Measurements from ENCODE around the gene GPX6. TPM values are rescaled to one million over a fixed set of nuclear protein-coding genes. Genes with fewer than 3 reads are reported as not detected.

GPX6 gene
- total RNA-seq, 1 experiment from 2014 or later = not detected

DNA sequence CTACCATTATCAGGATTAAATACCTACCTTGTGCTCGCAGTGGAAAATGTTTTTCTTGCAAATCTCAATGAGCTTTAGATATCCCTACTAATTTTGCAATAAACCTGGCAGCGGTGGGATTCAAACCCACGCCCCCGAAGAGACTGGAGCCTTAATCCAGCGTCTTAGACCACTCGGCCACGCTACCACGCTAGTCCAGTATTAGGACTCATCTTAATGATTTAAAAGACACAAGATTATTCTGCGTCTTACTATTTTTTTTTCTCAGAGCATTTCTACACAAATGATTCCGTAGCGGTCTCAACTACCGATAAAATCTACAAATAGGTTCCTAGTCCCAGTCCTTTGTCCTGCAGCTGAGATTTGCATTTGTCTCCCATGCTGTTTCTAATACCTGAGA, 37.1 kb downstream of the GPX6 start:
- no peak overlapping the region for H3K27ac ChIP-seq (ENCODE audit: low read depth, low read length)
- no peak overlapping the region for H3K4me2 ChIP-seq (ENCODE audit: low read length)
- ATAC-seq = no peak
- H3K9me3 ChIP-seq (ENCODE audit: control insufficient read depth in 1 of 2, insufficient read depth in 1 of 2, low read depth in 1 of 2, low read length in 2 of 2) = no peaks in the 10 kb centered on the region
- H3K9me2 ChIP-seq (ENCODE audit: insufficient read depth) = no peaks in the 10 kb centered on the region
- ChIA-PET RAD21 (ENCODE audit: low non-redundant PET in 1 of 2, low total read pairs in 2 of 2, uncharacterized antibody in 2 of 2, unreplicated experiment in 2 of 2) (no interaction called here), CTCF (no interaction called here), POLR2A (no interaction called here)
- intact Hi-C loops (cut with micrococcal nuclease) = loop anchor here (5.0 kb wide), 1 partner anchor 194 kb away; no protein-coding TSS in a partner anchor
- BruUV-seq (replicated peaks) = no TSS peak
- H3K4me3 ChIP-seq (replicated peaks in 1 of 2; ENCODE audit: low read depth in 1 of 2, low read length in 2 of 2) = no peak overlapping the region
- no peaks in the 10 kb centered on the region for H4K20me1 ChIP-seq (ENCODE audit: insufficient read depth)
- H3K36me3 ChIP-seq (ENCODE audit: control insufficient read depth in 1 of 2, insufficient read depth in 2 of 2, low read length in 2 of 2) = no peaks in the 10 kb centered on the region
- peaks cover 0 to 9% of the 10 kb centered on the region in 2 experiments; a peak in 2 of 4 replicates for H3K4me1 ChIP-seq (ENCODE audit: control insufficient read depth in 1 of 2, insufficient read depth in 2 of 2, low read length in 2 of 2)
- H3K27me3 ChIP-seq (ENCODE audit: insufficient read depth, low read length) = no peaks in the 10 kb centered on the region
- TF ChIP-seq CBX3 (IDR thresholded peaks at IDR 0.05; ENCODE audit: low read depth) = no peak
- TF ChIP-seq CEBPB (IDR thresholded peaks at IDR 0.05; ENCODE audit: low read depth) = no peak
- no peak for TF ChIP-seq YY1 (IDR thresholded peaks at IDR 0.05; ENCODE audit: extremely low read depth, insufficient replicate concordance, low read depth, low read length)
- no peak for TF ChIP-seq RAD21 (IDR thresholded peaks at IDR 0.05; ENCODE audit: low read depth)
- TF ChIP-seq EZH2phosphoT487 (IDR thresholded peaks at IDR 0.05; ENCODE audit: borderline replicate concordance) = no peak
- TF ChIP-seq, protein P1, sequence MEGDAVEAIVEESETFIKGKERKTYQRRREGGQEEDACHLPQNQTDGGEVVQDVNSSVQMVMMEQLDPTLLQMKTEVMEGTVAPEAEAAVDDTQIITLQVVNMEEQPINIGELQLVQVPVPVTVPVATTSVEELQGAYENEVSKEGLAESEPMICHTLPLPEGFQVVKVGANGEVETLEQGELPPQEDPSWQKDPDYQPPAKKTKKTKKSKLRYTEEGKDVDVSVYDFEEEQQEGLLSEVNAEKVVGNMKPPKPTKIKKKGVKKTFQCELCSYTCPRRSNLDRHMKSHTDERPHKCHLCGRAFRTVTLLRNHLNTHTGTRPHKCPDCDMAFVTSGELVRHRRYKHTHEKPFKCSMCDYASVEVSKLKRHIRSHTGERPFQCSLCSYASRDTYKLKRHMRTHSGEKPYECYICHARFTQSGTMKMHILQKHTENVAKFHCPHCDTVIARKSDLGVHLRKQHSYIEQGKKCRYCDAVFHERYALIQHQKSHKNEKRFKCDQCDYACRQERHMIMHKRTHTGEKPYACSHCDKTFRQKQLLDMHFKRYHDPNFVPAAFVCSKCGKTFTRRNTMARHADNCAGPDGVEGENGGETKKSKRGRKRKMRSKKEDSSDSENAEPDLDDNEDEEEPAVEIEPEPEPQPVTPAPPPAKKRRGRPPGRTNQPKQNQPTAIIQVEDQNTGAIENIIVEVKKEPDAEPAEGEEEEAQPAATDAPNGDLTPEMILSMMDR (IDR thresholded peaks at IDR 0.05 in 2 of 3, conservative IDR thresholded peaks at IDR 0.05 in 1 of 3; ENCODE audit: borderline replicate concordance in 1 of 3, insufficient read depth in 1 of 3, low read depth in 2 of 3, low read length in 2 of 3) = no peak
- H3K9ac ChIP-seq (ENCODE audit: low read length) = no peak overlapping the region
- H2AFZ ChIP-seq (ENCODE audit: low read depth, low read length, poor library complexity, severe bottlenecking) = no peak overlapping the region
- no peaks in the 10 kb centered on the region for H3K79me2 ChIP-seq (ENCODE audit: insufficient read depth, low read length)
- no peak for DNase-seq (ENCODE audit: low read depth, low spot score)

Data from HCT116 (cell line).